HG03280 (cell line): Measurements from ENCODE around the gene CDH1.
A peak's percentile ranks its signal among the peaks of the same experiment; 100 is the strongest.
"Not testable (repeated sequence)": the region's sequence is repeated elsewhere in the genome, so short reads cannot be mapped to it uniquely, and the experiment has no call there.

Experiments
- ATAC-seq: cut with Tn5 transposase; IDR thresholded peaks from one replicate; pipeline ENCODE4 v1.9.1; 2021; ENCODE audit warnings: mild to moderate bottlenecking, moderate library complexity; ENCODE audit not compliant: unreplicated experiment

The CDH1 gene

DNA sequence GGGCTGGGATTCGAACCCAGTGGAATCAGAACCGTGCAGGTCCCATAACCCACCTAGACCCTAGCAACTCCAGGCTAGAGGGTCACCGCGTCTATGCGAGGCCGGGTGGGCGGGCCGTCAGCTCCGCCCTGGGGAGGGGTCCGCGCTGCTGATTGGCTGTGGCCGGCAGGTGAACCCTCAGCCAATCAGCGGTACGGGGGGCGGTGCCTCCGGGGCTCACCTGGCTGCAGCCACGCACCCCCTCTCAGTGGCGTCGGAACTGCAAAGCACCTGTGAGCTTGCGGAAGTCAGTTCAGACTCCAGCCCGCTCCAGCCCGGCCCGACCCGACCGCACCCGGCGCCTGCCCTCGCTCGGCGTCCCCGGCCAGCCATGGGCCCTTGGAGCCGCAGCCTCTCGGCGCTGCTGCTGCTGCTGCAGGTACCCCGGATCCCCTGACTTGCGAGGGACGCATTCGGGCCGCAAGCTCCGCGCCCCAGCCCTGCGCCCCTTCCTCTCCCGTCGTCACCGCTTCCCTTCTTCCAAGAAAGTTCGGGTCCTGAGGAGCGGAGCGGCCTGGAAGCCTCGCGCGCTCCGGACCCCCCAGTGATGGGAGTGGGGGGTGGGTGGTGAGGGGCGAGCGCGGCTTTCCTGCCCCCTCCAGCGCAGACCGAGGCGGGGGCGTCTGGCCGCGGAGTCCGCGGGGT, at the start of gene CDH1:
CDH1 (plus strand) TSS at position 247 of the 684 bp plus-strand sequence; CDS start at position 371, 124 bp downstream.
- no peak for ATAC-seq

DNA sequence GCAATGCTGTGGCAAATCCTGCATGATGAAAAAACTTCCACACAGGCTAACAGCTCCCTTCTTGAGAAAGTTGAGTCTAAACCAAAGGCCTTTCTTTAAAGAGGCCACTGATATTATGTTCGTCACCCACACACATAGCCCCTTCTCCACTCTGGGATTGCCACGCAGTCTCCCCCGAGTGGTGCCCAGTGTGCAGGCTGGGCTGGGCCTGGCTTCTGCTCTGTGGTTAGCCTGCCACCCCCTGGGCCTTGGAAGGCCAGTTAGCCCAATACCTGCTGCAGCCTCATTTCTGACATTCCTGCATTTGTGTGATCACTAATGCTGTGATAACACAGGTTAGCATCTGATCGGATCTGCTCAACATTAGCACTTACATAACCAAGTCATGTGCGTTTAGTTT, 47.2 kb upstream of the CDH1 start:
- no peak for ATAC-seq

DNA sequence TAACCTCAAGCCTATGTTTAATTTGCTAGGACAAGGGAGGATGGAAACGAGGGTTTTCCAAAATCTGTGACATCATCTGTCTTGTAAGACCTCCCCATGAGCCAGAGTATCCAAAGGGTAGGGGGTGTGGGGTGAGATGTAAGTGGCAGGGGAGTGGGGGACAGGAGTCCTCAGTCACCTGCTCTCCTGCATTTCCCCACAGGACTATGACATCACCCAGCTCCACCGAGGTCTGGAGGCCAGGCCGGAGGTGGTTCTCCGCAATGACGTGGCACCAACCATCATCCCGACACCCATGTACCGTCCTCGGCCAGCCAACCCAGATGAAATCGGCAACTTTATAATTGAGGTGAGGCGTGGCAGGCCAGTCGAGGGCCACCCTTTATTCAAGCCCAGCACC, 41.5 kb upstream of the CDH1 start:
- ATAC-seq, result no peak

DNA sequence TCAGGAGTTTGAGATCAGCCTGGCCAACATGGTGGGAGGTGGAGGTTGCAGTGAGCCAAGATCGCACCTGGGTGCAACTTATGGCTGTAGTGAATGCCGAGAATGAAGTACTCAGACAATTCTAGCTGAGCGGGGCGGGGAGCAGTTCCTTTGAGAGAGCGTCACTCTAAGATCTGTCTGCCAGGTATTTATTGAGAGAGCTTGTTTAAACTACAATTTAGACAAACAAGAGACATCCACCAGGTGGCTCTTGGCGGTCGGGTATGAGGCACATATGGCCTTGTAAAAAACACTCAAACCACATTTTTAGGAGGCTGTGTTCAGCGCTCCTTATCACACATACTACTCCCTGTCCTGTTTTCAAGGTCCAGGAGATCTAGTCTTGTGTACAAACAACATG, 40.6 kb upstream of the CDH1 start:
- no peak for ATAC-seq

- ATAC-seq, result no peak
Observed at GRCh38 chr16:68698091-68698490, 39.0 kb upstream of the CDH1 start.

DNA sequence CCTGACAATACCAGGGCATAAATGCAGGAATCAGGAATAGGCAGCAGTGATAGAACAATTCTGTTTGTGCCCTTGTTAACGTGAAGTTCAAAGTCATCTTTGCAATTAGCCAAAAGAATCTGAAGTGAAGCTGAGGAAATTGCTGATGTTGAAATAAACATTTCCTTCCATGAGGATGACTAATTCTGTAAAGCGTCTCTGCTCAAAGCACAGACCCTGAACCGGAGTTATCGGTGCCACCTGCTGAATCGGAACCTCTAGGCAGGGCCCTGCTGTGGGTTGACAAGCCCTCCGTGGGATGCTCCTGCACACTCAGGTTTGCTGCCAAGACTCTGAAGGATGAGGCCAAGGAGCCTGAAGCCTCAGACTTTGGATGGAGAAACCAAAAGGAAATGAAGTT, 37.0 kb upstream of the CDH1 start:
- no peak for ATAC-seq

GRCh38 chr16:68700831-68701230, 36.3 kb upstream of the CDH1 start:
- no peak for ATAC-seq

DNA sequence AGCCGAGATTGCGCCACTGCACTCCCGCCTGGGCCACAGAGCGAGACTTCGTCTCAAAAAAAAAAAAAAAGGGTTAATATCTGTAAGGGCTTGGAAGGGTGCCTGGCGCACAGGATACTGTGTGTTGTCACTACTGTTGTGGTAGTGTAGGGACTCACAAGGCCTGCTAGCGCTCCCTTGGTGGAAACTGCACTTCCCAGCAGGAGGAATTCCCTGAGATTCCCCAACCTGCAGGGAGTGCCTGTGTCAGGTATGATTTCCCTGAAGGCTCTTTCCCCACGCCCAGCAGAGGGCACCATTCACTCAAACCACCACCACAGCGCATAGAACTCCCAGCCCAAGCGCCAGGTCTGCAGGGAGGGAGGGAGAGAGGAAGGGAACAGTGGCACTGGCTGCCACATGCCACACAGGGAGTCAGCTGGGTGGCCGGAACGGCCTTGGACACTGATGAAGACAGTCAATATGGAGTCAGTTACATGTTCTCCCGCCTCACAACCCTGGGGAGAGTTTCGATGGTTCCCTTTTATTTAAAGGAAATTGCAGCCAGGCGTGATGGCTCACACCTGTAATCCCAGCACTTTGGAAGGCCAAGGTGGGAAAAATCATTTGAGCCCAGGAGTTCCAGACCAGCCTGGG, 32.7 kb upstream of the CDH1 start:
- ATAC-seq, result no peak

- ATAC-seq, result no peak
Observed at GRCh38 chr16:68707340-68708152, 29.5 kb upstream of the CDH1 start.

GRCh38 chr16:68710211-68710610, 26.9 kb upstream of the CDH1 start:
- ATAC-seq, result no peak

DNA sequence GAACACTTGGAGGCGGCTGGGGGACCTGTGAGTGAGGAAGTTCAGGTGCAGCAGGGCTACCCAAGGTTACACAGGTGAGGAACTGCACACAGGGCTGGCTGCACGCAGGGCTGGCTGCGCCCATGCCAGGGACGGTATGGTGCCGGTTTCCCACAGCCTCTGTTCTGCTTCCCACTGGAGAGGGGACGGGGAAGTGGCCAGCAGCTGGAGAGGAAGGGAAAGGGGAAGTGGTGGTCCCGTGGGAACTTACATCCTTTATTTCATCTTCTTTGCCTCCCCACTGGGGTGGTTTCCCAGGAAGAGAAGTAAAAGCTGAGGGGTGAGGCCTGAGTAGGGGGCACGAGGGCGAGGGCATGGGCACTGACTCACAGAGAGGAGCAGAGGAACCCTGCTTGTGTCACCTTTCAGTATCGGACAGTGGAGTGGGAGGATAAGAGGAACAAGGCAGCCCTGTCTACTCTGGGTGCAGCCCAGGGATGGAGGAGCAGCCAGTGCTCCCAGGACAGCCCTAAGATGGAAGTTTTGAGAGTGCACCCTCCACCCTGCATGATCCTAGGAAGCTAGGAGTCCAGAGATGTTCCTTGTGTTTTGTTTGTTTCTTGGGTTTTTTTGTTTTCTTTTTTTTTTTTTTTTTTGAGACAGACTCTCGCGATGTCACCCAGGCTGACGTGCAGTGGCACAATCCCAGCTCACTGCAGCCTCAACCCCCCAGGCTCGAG, 25.5 kb upstream of the CDH1 start:
- ATAC-seq, result no peak

DNA sequence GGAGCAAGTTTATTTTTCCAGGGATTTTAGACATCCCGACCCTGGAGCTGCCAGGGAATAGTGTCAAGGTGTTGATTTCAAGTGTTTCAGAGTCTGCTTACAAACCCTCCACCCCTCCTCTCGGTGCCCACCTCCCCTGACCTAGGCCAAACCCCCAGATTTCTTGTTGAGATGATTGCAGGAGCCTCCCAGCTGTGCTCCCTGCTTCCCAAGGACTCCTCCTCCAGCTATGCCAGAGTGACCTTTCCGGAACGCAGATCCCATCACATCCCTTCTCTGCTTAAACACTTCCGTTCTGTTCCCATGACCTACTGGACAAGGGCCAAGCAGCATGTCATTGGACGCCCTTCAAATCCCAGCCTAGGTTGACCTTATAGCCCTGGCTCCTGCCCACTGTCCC, 23.7 kb upstream of the CDH1 start:
- no peak for ATAC-seq

DNA sequence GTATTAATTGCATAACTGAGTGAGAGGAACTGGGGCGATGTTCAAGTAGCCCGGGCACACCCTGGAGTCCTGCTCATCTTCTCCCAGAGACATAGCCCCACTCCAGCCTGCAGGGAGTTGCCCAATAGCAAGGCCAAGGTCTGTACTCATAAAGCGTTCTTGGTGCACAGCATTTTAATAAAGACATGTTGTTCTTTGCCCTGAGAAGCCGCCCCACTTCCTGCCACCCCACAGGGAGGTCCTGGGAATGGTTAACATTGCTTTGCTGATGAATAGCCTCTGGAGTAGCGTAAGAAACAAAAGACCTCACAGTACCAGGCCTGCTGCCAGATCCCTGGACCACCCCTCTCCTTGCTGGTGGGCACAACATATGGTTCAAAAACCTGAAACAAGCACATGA, 21.6 kb upstream of the CDH1 start:
- no peak for ATAC-seq

DNA sequence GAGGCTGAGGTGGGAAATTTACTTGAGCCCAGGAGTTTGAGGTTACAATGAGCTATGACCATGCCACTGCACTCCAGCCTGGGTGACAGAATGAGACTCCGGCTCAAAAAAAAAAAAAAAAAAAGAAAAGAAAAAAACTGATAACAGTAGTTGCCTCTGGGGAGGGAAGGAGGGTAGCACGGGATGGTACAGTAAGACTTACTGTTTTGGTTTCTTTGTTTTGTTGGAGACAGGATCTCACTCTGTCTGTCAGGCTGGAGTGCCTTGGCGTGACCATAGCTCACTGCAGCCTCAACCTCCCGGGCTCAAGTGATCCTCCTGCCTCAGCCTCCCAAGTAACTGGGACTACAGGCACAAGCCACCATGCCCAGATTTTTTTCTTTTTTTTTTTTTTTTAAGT, 20.6 kb upstream of the CDH1 start:
- not testable (repeated sequence) for ATAC-seq

DNA sequence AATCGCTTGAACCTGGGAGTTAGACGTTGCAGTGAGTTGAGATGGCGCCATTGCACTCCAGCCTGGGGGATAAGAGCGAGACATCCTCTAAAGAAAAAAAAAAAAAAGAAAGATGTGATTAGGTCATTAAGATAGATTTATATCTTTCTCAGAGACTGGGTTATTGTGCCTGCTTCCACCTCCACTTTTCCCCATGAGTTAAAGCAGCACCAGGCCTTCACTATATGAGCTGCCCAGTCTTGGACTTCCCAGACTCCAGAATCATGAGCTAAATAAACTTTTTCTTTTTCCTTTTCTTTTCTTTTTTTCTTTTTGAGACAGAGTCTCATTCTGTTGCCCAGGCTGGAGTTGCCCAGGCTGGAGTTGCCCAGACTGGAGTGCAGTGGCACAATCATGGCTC, 19.4 kb upstream of the CDH1 start:
- ATAC-seq, result no peak

DNA sequence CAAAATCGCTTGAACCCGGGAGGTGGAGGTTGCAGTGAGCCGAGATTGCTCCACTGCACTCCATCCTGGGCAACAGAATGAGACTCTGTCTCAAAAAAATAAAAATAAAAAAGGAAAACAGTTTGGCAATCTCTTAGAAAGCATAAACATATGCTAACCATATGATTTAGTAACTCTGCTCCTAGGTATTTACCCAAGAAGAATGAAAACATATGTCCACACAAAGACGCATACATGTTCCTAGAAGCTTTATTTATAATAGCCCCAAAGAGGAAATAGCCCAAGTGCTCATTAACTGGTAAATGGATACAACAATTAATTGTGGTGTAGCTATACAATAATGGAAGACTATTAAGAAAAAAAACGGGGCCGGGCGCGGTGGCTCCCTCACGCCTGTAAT, 18.5 kb upstream of the CDH1 start:
- no peak for ATAC-seq

DNA sequence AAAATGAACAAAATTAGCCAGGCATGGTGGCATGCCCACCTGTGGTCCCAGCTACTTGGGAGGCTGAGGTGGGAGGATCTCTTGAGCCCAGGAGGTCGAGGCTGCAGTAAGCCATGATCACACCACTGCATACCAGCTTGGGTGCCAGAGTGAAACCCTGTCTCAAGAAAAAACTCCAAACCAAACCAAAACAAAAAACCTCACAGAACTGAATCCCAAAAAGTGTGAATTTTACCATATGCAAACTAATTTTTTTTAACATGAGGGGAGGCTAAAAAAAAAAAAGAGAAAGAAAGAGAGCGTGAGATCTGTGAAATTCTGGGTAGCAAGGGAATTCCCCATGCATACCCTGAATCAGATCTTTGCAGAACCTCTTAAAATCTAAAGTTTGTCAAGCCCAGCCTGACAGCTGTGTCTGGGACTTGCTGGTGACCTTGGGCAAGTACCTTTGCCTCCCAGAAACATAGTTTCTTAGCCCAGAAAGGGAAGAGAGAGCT, 17.1 kb upstream of the CDH1 start:
- ATAC-seq, result peak; percentile 78

GRCh38 chr16:68722119-68723024, 14.7 kb upstream of the CDH1 start:
- ATAC-seq, result no peak

DNA sequence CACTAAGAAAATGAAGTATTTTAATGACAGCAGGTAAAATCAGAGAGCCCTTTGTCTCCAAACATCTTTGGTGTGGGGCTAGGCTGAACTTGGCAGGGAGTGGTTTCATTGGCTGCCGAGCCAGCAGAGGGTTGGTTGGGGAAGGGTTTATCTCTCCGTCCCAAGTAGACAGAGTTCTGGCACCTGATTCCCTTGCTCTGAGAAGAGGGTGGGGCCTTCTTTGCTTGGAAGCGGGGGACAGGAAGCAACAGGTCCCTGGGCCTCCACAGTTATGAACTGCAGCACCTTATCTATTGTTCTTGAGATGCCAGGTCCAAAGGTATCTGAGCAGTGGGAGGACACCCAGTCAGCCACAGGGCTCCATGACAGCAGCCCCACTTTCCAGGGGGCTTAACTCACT, 12.3 kb upstream of the CDH1 start:
- ATAC-seq, result no peak

DNA sequence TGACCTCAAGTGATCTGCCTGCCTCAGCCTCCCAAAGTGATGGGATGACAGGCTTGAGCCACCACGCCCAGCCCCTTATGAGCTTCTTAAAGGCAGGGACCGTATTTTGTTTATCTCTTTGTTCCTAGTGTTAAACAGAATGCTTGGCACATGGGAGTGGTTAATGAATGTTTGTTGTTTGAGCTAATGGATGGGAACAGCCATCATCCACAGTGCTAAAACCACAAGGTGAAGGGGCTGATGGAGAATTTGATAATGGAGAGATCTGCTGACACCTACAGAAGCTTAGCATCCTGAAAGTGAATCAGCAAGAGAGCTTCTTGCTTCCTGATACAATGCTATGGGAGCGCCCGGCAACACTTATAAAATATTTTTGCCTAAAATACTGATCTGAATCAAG, 8.6 kb upstream of the CDH1 start:
- ATAC-seq, result no peak
